RWPE1 (cell line): ENCODE data around the gene FNDC10.

Experiments used
- CTCF ChIA-PET: fragments of 350-600 bp; sonication (Branson Sonifier 250); formaldehyde crosslinking; extraction: SDS; loops from one replicate; lab custom pipeline; 2021; lab: Yijun Ruan, JAX
- POLR2A ChIA-PET: fragments of 400-600 bp; formaldehyde crosslinking; extraction: SDS; loops from one replicate; lab custom pipeline; 2020; ENCODE audit warnings: antibody characterized with exemption; ENCODE audit not compliant: low non-redundant PET; lab: Yijun Ruan, JAX
- DNase-seq: peaks from one replicate; pipeline ENCODE4 v3.0.0; 2012; ENCODE audit warnings: low spot score
- H3K27ac ChIP-seq: fragments of 450-650 bp; 2 replicates; pipeline ENCODE4 v1.5.1; 2017
- TF ChIP-seq, protein P1 (sequence below): fragments of 450-650 bp; conservative IDR thresholded peaks from 2 replicates; pipeline ENCODE4 v1.5.1; 2017; ENCODE audit warnings: low read depth, mild to moderate bottlenecking

FNDC10 gene

DNA sequence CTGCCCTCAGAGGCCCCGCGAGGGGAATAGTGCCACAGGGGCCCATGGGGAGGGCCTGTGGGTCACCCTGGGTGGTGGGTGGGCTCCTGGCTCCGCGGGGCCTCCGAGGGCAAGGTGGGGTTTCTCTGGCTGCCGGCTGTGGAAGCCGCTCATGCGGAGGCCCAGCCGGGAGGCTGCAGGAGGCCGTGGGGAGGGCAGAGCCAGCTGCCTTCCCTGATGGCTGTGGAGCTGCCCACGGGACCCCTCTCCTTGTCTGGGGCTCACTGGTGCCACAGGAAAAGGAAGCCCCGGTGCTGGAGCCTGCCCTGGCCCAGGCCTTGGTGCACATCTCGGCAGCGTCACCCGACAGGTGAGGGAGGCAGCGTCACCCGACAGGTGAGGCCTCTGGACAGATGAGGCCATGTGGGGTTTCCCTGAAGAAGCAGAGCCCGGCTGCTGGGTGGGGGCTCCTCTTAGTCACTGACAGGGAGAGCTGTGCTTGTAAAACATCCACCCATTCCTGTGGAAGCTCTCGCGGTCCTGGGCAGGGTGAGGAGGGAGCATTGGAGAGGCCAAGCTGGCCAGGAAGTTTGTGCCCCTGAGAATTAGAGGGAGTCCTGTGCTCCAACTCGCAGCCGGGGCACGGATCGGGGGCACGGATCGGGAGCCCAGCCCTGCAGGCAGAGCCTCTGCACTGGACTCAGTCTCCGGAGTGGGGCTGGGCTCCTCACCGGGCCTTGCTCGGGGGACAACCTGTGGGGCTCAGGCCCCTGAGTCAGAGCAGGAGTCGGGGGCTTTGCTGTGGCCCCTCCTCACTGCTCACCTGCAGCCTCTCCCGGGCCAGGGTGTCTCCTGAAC lies 21.5 kb upstream of the FNDC10 start:
- TF ChIP-seq, protein P1, sequence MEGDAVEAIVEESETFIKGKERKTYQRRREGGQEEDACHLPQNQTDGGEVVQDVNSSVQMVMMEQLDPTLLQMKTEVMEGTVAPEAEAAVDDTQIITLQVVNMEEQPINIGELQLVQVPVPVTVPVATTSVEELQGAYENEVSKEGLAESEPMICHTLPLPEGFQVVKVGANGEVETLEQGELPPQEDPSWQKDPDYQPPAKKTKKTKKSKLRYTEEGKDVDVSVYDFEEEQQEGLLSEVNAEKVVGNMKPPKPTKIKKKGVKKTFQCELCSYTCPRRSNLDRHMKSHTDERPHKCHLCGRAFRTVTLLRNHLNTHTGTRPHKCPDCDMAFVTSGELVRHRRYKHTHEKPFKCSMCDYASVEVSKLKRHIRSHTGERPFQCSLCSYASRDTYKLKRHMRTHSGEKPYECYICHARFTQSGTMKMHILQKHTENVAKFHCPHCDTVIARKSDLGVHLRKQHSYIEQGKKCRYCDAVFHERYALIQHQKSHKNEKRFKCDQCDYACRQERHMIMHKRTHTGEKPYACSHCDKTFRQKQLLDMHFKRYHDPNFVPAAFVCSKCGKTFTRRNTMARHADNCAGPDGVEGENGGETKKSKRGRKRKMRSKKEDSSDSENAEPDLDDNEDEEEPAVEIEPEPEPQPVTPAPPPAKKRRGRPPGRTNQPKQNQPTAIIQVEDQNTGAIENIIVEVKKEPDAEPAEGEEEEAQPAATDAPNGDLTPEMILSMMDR = no peak
- peak overlapping the region; percentile 42 for H3K27ac ChIP-seq
- DNase-seq = no peak
- CTCF ChIA-PET = no interaction called here
- POLR2A ChIA-PET = no interaction called here

DNA sequence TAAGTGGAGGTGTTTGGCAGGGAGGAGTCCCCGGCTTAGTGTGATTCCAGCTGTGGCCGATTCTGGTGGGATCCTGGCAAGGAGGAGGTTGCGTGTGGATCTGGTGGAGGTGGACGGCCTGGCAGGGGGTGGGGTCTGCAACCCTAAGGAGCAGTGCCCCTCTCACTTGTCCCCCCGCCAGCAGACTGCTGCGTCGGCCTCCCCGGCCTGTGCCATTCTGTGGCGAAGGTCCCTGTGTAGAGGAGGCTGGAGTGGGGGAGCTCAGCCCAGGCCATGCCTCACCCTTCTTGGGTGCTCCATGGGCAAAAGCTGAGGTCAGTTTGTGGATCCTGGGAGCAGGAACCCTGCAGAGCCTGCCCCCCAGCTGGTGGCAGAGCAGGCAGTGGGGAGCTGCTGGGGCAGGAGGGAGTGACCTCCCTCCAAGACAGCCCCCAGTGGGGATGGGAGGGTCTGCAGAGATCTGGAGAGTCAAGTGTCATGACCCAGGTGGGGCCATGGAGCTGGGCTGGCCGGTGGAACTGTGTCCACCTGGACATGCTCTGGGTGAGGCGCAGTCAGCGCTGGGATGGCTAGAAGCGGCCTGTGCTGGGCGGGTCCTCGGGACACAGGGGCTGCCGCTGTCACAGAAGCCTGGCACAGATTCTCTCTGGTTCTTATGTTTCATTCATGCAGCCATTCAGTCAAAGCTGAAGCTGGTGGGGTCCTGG lies 20.7 kb upstream of the FNDC10 start:
- TF ChIP-seq, protein P1 = no peak
- no peak for DNase-seq
- POLR2A ChIA-PET = no interaction called here
- H3K27ac ChIP-seq = no peak overlapping the region
- CTCF ChIA-PET = interaction anchor here (0.6 kb wide), 1 partner anchor 29 kb away, joined by 8 read pairs; no protein-coding TSS in a partner anchor

DNA sequence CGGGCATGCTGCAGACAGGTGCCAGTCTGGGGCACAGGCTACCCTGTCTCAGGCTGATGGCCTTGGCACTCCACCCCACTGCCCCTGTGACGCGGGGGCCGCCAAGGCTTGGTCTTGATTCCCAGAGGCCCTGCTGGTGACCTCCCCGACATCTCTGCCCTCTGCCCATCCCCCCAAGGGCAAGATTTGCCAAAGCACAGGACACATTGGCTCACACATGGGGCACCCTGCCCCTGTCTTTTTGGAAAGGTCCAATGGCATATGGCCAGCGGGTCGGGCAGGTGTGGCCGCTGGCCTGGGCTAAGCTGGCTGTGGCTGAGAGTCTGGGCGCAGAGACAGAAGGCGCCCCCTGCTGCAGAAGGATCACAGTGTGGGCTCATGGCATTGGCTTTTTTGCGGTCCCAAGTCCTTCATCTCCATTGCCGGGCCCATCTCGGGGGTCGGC lies 20.0 kb upstream of the FNDC10 start:
- peak overlapping the region; percentile 13; the same call in 1 of the 2 replicates for H3K27ac ChIP-seq
- no peak for DNase-seq
- TF ChIP-seq, protein P1 = no peak
- POLR2A ChIA-PET = no interaction called here
- CTCF ChIA-PET = no interaction called here

DNA sequence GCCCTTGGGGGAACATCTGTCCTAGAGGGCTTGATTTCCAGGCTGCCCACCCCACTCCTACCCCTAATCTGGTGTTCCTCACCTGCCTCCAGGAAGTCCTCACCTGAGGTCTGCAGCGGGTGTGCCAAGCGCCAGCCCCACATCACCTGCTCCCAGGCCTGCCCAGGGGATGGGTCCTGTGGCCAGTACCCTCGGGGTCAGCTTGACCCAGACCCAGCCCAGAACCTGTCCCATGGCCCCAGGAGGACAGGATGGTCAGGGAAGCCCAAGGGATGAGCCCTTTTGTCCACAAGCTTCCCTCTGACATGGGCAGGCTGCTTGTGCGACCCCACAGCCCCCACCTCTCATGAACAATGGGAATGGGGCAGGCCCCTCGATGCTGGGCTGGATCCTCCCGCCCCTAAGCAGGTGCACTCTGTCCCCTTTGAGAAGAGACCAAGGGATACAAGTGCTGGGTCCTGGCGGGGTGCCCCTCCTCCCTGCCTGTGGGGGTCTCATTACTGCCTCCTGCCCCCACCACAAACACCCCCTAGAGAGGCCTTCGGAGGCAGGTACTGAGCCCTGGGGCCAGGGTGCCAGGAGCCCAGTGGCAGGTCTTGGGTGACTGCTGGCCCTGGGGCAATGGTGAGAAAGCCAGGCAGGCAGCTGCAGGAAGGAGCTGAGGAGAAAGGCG lies 18.6 kb upstream of the FNDC10 start:
- POLR2A ChIA-PET = no interaction called here
- TF ChIP-seq, protein P1 = no peak
- CTCF ChIA-PET = no interaction called here

DNA sequence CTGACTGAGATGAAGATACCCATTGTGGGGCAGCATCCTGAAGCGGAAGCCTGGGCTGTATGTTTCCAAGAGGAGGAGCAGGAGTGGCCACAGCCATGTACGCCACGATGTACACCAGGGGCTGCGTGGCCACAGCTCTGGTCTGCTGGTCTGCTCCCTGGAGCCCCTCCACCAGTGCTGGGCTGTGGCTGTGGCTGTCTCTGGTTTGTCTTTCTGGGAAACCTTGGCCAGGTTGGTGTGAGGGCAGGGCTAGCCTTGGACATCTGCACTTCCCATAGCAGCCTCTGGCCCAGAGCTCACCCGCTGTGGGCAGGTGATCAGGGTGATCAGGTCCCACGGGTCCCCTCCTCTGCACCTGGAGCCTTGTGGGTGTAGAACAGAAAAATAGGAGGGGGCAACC lies 18.0 kb upstream of the FNDC10 start:
- no peak for DNase-seq
- peak overlapping the region; percentile 99 for H3K27ac ChIP-seq
- ChIA-PET POLR2A (no interaction called here), CTCF (no interaction called here)
- TF ChIP-seq, protein P1 = no peak

More for the DNA sequence above, 18.6 kb upstream of the FNDC10 start:
- peak overlapping the region; percentile 99; the same call in 1 of the 2 replicates for H3K27ac ChIP-seq
- DNase-seq = no peak

DNA sequence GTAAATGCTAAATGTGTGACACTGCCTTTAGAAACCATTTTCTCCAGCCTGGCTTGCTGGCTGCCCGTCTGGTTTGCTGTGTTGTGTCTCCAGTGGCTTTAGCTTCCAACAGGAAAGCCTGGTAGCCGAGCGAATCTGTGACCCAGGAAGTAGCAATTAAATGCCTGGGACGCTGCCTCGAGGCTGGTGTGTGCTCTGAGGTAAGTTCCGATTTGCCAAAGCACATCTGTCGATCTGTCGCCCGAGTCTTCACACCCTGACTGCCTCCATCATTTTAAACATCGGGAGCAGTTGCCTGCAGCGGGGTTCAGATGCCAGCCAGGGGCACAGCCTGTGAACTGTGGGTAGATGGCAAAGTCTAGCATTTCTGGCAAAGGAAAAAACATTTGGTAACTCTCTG lies 17.6 kb upstream of the FNDC10 start:
- POLR2A ChIA-PET = no interaction called here
- H3K27ac ChIP-seq = peak overlapping the region; percentile 99
- DNase-seq = no peak
- TF ChIP-seq, protein P1 = no peak
- CTCF ChIA-PET = no interaction called here
